ENCODE results near the gene GMEB2. TPM values are rescaled to one million over a fixed set of nuclear protein-coding genes. Genes with fewer than 3 reads are reported as not detected.
"Not testable (repeated sequence)": the region's sequence is repeated elsewhere in the genome, so short reads cannot be mapped to it uniquely, and the experiment has no call there.

Gene GMEB2
- total RNA-seq, 1 experiment from 2014 or later, result 18.8 TPM

GRCh38 chr20:63653974-63654668 lies 27.2 kb upstream of the GMEB2 start:
- Mint-ChIP-seq H3K4me1 (ENCODE audit: low read depth, unreplicated experiment) (peaks cover 27% of the 10 kb centered on the region), H3K27ac (ENCODE audit: unreplicated experiment) (no peak overlapping the region), H3K36me3 (ENCODE audit: insufficient read depth, unreplicated experiment) (peaks cover 24% of the 10 kb centered on the region), H3K4me3 (ENCODE audit: low read depth, unreplicated experiment) (peak overlapping the region; percentile 48), H3K27me3 (ENCODE audit: unreplicated experiment) (peaks cover 60% of the 10 kb centered on the region), H3K9me3 (ENCODE audit: low read depth, unreplicated experiment) (no peaks in the 10 kb centered on the region)
- no peak for DNase-seq
- TF ChIP-seq CTCF (IDR thresholded peaks at IDR 0.05; ENCODE audit: unreplicated experiment), result no peak
- CTCF ChIA-PET, result interaction anchor here (0.6 to 1.1 kb wide), 2 partner anchors 12 to 202 kb away, joined by 3 to 4 read pairs; no protein-coding TSS in a partner anchor
- intact Hi-C loops (cut with micrococcal nuclease; ENCODE audit: unreplicated experiment), result no loop called here
- no TSS peak for BruUV-seq (replicated peaks)

- peaks cover 16% of the 10 kb centered on the region for H3K36me3 Mint-ChIP-seq (ENCODE audit: insufficient read depth, unreplicated experiment)
- TF ChIP-seq CTCF (IDR thresholded peaks at IDR 0.05; ENCODE audit: unreplicated experiment), result no peak
- H3K4me3 Mint-ChIP-seq (ENCODE audit: low read depth, unreplicated experiment), result peak within 1 kb of the TSS; percentile 51
- peaks cover 68% of the 10 kb centered on the region for H3K27me3 Mint-ChIP-seq (ENCODE audit: unreplicated experiment)
- no peaks in the 10 kb centered on the region for H3K9me3 Mint-ChIP-seq (ENCODE audit: low read depth, unreplicated experiment)
- CTCF ChIA-PET, result interaction anchor here (0.6 to 1.1 kb wide), 2 partner anchors 12 to 203 kb away, joined by 3 to 4 read pairs; no protein-coding TSS in a partner anchor
- H3K4me1 Mint-ChIP-seq (ENCODE audit: low read depth, unreplicated experiment), result peaks cover 24% of the 10 kb centered on the region
- BruUV-seq (replicated peaks), result no TSS peak
- DNase-seq, result peak; percentile 88
- no peak within 1 kb of the TSS for H3K27ac Mint-ChIP-seq (ENCODE audit: unreplicated experiment)
- intact Hi-C loops (cut with micrococcal nuclease; ENCODE audit: unreplicated experiment), result no loop called here
These were observed 26.4 kb upstream of the GMEB2 start, which contains the start of gene STMN3 for GRCh38 chr20:63653041-63653973. Gene STMN3 (minus strand): TSS chr20:63653424. CDS start chr20:63653345, 79 bp downstream.

- Mint-ChIP-seq H3K9me3 (ENCODE audit: low read depth, unreplicated experiment) (no peaks in the 10 kb centered on the region), H3K27ac (ENCODE audit: unreplicated experiment) (no peak overlapping the region), H3K27me3 (ENCODE audit: unreplicated experiment) (peaks cover 73% of the 10 kb centered on the region), H3K4me3 (ENCODE audit: low read depth, unreplicated experiment) (peak overlapping the region; percentile 51), H3K4me1 (ENCODE audit: low read depth, unreplicated experiment) (peaks cover 16% of the 10 kb centered on the region), H3K36me3 (ENCODE audit: insufficient read depth, unreplicated experiment) (peaks cover 7% of the 10 kb centered on the region)
- BruUV-seq (replicated peaks), result no TSS peak
- CTCF ChIA-PET, result interaction anchor here (0.6 to 1.4 kb wide), 3 partner anchors 10 to 115 kb away, joined by 3 to 6 read pairs (median 3); no protein-coding TSS in a partner anchor
- intact Hi-C loops (cut with micrococcal nuclease; ENCODE audit: unreplicated experiment), result no loop called here
- TF ChIP-seq CTCF (IDR thresholded peaks at IDR 0.05; ENCODE audit: unreplicated experiment), result no peak
- no peak for DNase-seq
These were observed 25.5 kb upstream of the GMEB2 start for GRCh38 chr20:63652192-63652980.

GRCh38 chr20:63651942-63652191 lies 25.0 kb upstream of the GMEB2 start:
- Mint-ChIP-seq H3K36me3 (ENCODE audit: insufficient read depth, unreplicated experiment) (peaks cover 5% of the 10 kb centered on the region), H3K4me1 (ENCODE audit: low read depth, unreplicated experiment) (peaks cover 16% of the 10 kb centered on the region), H3K4me3 (ENCODE audit: low read depth, unreplicated experiment) (peak overlapping the region; percentile 51), H3K27me3 (ENCODE audit: unreplicated experiment) (peaks cover 73% of the 10 kb centered on the region), H3K9me3 (ENCODE audit: low read depth, unreplicated experiment) (no peaks in the 10 kb centered on the region), H3K27ac (ENCODE audit: unreplicated experiment) (peak overlapping the region; percentile 21)
- intact Hi-C loops (cut with micrococcal nuclease; ENCODE audit: unreplicated experiment), result no loop called here
- CTCF ChIA-PET, result interaction anchor here (0.6 to 1.4 kb wide), 4 partner anchors 10 to 114 kb away, joined by 3 to 6 read pairs (median 3); no protein-coding TSS in a partner anchor
- TF ChIP-seq CTCF (IDR thresholded peaks at IDR 0.05; ENCODE audit: unreplicated experiment), result no peak
- no TSS peak for BruUV-seq (replicated peaks)
- no peak for DNase-seq

- DNase-seq; H3K36me3 Mint-ChIP-seq (ENCODE audit: insufficient read depth, unreplicated experiment); CTCF ChIA-PET; intact Hi-C loops (cut with micrococcal nuclease; ENCODE audit: unreplicated experiment); BruUV-seq (replicated peaks); H3K4me3 Mint-ChIP-seq (ENCODE audit: low read depth, unreplicated experiment); H3K27ac Mint-ChIP-seq (ENCODE audit: unreplicated experiment); H3K9me3 Mint-ChIP-seq (ENCODE audit: low read depth, unreplicated experiment): not testable (repeated sequence)
- Mint-ChIP-seq H3K4me1 (ENCODE audit: low read depth, unreplicated experiment) (peaks cover 16% of the 10 kb centered on the region), H3K27me3 (ENCODE audit: unreplicated experiment) (peaks cover 73% of the 10 kb centered on the region)
These were observed 23.6 kb upstream of the GMEB2 start for GRCh38 chr20:63650486-63650885.

Data from Calu3 (cell line).